Measurements from ENCODE around the gene ADH1B. TPM values are rescaled to one million over a fixed set of nuclear protein-coding genes. Genes with fewer than 3 reads are reported as not detected.

ADH1B gene
- total RNA-seq, 1 experiment from 2014 or later: 1.8 TPM

DNA sequence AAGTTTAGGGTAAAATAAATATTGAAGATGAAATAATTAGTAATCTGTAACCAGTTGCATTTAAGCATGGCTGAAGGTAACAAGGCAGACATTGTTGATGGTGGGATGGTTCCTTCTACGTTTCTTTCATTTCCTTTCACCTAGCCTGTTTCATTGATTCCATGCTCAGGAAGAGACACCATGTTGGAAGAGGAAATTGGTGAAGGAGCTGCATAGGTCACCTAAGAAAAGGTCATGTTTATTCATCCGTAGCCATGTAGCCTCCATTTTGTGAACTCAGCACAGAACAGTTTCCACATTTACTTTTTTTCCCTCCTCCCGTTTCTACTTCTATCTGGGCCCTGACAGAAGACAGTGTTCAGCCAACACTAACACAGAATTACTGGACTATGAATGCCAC lies 3.8 kb downstream of the ADH1B start:
- TF ChIP-seq, protein P1, sequence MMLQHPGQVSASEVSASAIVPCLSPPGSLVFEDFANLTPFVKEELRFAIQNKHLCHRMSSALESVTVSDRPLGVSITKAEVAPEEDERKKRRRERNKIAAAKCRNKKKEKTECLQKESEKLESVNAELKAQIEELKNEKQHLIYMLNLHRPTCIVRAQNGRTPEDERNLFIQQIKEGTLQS (IDR thresholded peaks at IDR 0.05): no peak
- TF ChIP-seq, protein P2, sequence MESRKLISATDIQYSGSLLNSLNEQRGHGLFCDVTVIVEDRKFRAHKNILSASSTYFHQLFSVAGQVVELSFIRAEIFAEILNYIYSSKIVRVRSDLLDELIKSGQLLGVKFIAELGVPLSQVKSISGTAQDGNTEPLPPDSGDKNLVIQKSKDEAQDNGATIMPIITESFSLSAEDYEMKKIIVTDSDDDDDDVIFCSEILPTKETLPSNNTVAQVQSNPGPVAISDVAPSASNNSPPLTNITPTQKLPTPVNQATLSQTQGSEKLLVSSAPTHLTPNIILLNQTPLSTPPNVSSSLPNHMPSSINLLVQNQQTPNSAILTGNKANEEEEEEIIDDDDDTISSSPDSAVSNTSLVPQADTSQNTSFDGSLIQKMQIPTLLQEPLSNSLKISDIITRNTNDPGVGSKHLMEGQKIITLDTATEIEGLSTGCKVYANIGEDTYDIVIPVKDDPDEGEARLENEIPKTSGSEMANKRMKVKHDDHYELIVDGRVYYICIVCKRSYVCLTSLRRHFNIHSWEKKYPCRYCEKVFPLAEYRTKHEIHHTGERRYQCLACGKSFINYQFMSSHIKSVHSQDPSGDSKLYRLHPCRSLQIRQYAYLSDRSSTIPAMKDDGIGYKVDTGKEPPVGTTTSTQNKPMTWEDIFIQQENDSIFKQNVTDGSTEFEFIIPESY (IDR thresholded peaks at IDR 0.05; ENCODE audit: extremely low read depth, insufficient replicate concordance, low read length): no peak
- no peak for TF ChIP-seq ZFX (IDR thresholded peaks at IDR 0.05)
- TF ChIP-seq EGR1 (IDR thresholded peaks at IDR 0.05; ENCODE audit: low read depth): no peak
- TF ChIP-seq YY1 (IDR thresholded peaks at IDR 0.05; ENCODE audit: extremely low read depth, insufficient replicate concordance, low read depth, low read length): no peak
- TF ChIP-seq, protein P3, sequence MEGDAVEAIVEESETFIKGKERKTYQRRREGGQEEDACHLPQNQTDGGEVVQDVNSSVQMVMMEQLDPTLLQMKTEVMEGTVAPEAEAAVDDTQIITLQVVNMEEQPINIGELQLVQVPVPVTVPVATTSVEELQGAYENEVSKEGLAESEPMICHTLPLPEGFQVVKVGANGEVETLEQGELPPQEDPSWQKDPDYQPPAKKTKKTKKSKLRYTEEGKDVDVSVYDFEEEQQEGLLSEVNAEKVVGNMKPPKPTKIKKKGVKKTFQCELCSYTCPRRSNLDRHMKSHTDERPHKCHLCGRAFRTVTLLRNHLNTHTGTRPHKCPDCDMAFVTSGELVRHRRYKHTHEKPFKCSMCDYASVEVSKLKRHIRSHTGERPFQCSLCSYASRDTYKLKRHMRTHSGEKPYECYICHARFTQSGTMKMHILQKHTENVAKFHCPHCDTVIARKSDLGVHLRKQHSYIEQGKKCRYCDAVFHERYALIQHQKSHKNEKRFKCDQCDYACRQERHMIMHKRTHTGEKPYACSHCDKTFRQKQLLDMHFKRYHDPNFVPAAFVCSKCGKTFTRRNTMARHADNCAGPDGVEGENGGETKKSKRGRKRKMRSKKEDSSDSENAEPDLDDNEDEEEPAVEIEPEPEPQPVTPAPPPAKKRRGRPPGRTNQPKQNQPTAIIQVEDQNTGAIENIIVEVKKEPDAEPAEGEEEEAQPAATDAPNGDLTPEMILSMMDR (IDR thresholded peaks at IDR 0.05 in 2 of 3, conservative IDR thresholded peaks at IDR 0.05 in 1 of 3; ENCODE audit: borderline replicate concordance in 1 of 3, insufficient read depth in 1 of 3, low read depth in 2 of 3, low read length in 2 of 3): no peak
- no peak for TF ChIP-seq JUND (IDR thresholded peaks at IDR 0.05)
- TF ChIP-seq, protein P4, sequence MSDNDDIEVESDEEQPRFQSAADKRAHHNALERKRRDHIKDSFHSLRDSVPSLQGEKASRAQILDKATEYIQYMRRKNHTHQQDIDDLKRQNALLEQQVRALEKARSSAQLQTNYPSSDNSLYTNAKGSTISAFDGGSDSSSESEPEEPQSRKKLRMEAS (IDR thresholded peaks at IDR 0.05): no peak
- TF ChIP-seq, protein P5, sequence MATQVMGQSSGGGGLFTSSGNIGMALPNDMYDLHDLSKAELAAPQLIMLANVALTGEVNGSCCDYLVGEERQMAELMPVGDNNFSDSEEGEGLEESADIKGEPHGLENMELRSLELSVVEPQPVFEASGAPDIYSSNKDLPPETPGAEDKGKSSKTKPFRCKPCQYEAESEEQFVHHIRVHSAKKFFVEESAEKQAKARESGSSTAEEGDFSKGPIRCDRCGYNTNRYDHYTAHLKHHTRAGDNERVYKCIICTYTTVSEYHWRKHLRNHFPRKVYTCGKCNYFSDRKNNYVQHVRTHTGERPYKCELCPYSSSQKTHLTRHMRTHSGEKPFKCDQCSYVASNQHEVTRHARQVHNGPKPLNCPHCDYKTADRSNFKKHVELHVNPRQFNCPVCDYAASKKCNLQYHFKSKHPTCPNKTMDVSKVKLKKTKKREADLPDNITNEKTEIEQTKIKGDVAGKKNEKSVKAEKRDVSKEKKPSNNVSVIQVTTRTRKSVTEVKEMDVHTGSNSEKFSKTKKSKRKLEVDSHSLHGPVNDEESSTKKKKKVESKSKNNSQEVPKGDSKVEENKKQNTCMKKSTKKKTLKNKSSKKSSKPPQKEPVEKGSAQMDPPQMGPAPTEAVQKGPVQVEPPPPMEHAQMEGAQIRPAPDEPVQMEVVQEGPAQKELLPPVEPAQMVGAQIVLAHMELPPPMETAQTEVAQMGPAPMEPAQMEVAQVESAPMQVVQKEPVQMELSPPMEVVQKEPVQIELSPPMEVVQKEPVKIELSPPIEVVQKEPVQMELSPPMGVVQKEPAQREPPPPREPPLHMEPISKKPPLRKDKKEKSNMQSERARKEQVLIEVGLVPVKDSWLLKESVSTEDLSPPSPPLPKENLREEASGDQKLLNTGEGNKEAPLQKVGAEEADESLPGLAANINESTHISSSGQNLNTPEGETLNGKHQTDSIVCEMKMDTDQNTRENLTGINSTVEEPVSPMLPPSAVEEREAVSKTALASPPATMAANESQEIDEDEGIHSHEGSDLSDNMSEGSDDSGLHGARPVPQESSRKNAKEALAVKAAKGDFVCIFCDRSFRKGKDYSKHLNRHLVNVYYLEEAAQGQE (IDR thresholded peaks at IDR 0.05; ENCODE audit: low read depth): no peak
- TF ChIP-seq SP1 (IDR thresholded peaks at IDR 0.05; ENCODE audit: low read depth): no peak
- TF ChIP-seq FOSL1 (IDR thresholded peaks at IDR 0.05; ENCODE audit: low read depth): no peak
- TF ChIP-seq EZH2 (IDR thresholded peaks at IDR 0.05): no peak
- TF ChIP-seq CBX3 (IDR thresholded peaks at IDR 0.05; ENCODE audit: low read depth): no peak
- intact Hi-C loops (cut with micrococcal nuclease): no loop called here
- no peak overlapping the region for H3K9ac ChIP-seq (ENCODE audit: low read length)
- H3K36me3 ChIP-seq (ENCODE audit: control insufficient read depth in 1 of 2, insufficient read depth in 2 of 2, low read length in 2 of 2): no peaks in the 10 kb centered on the region
- H3K79me2 ChIP-seq (ENCODE audit: insufficient read depth, low read length): no peaks in the 10 kb centered on the region
- no peak overlapping the region for H3K4me2 ChIP-seq (ENCODE audit: low read length)
- no peaks in the 10 kb centered on the region for H3K9me3 ChIP-seq (ENCODE audit: control insufficient read depth in 1 of 2, insufficient read depth in 1 of 2, low read depth in 1 of 2, low read length in 2 of 2)
- ChIA-PET POLR2A (no interaction called here), RAD21 (ENCODE audit: low non-redundant PET in 1 of 2, low total read pairs in 2 of 2, uncharacterized antibody in 2 of 2, unreplicated experiment in 2 of 2) (no interaction called here), CTCF (no interaction called here)
- no peaks in the 10 kb centered on the region for H4K20me1 ChIP-seq (ENCODE audit: insufficient read depth)
- ATAC-seq (no peak), DNase-seq (ENCODE audit: low read depth, low spot score) (no peak)
- H3K27ac ChIP-seq (ENCODE audit: low read depth, low read length): no peak overlapping the region
- H2AFZ ChIP-seq (ENCODE audit: low read depth, low read length, poor library complexity, severe bottlenecking): no peak overlapping the region
- no peaks in the 10 kb centered on the region for H3K27me3 ChIP-seq (ENCODE audit: insufficient read depth, low read length)
- no peaks in the 10 kb centered on the region for H3K4me1 ChIP-seq (ENCODE audit: control insufficient read depth in 1 of 2, insufficient read depth in 2 of 2, low read length in 2 of 2)
- BruUV-seq (replicated peaks): no TSS peak
- no peak overlapping the region for H3K4me3 ChIP-seq (replicated peaks in 1 of 2; ENCODE audit: low read depth in 1 of 2, low read length in 2 of 2)
- no peaks in the 10 kb centered on the region; the same call in 1 of the 2 replicates for H3K9me2 ChIP-seq (ENCODE audit: insufficient read depth)

Measured in HCT116 (cell line).